Measurements from ENCODE around the gene LBH. TPM values are rescaled to one million over a fixed set of nuclear protein-coding genes. Genes with fewer than 3 reads are reported as not detected.
A peak's percentile ranks its signal among the peaks of the same experiment; 100 is the strongest.

LBH gene
- total and polyA plus RNA-seq, 2 experiments from 2014 or later, result 162 to 285 TPM

GRCh38 chr2:30239308-30239985, 8.1 kb downstream of the LBH start:
- Histone ChIP-seq H3K79me2 (ENCODE audit: insufficient read depth) (peaks cover 97% of the 10 kb centered on the region), H3K9me2 (ENCODE audit: insufficient read depth) (no peaks in the 10 kb centered on the region), H2AFZ (no peak overlapping the region), H3K4me3 (no peak overlapping the region), H4K20me1 (ENCODE audit: insufficient read depth) (no peaks in the 10 kb centered on the region; the same call in 1 of the 2 replicates), H3K9ac (peak overlapping the region; percentile 47), H3K4me1 (ENCODE audit: insufficient read depth) (peaks cover 67% of the 10 kb centered on the region), H3K27me3 (replicated peaks; ENCODE audit: insufficient read depth) (no peaks in the 10 kb centered on the region), H3K27ac (peak overlapping the region; percentile 71), H3K9me3 (ENCODE audit: low read depth) (no peaks in the 10 kb centered on the region), H3K4me2 (ENCODE audit: unreplicated experiment) (no peak overlapping the region), H3F3A (ENCODE audit: insufficient read depth) (peaks cover 74% of the 10 kb centered on the region), H3K36me3 (ENCODE audit: low read depth) (peaks cover 38% of the 10 kb centered on the region)
- 29 to 32% methylated on average over 11 of the region's 11 CpGs for WGBS, 2 experiments (ENCODE audit: low coverage in 1 of 2, low lambda C conversion rate in 2 of 2, missing lambda C conversion rate in 2 of 2)
- peak; percentile 90 for DNase-seq
- TF ChIP-seq EZH2phosphoT487 (IDR thresholded peaks at IDR 0.05; ENCODE audit: insufficient read depth, low read depth) (no peak), EZH2 (IDR thresholded peaks at IDR 0.05; ENCODE audit: insufficient read depth, poor library complexity, severe bottlenecking) (no peak)
- in situ Hi-C loops (cut with MboI), result no loop called here

- Histone ChIP-seq H3K27ac (peak overlapping the region; percentile 71), H3F3A (ENCODE audit: insufficient read depth) (peaks cover 74% of the 10 kb centered on the region), H3K79me2 (ENCODE audit: insufficient read depth) (peaks cover 97% of the 10 kb centered on the region), H4K20me1 (ENCODE audit: insufficient read depth) (no peaks in the 10 kb centered on the region), H3K4me1 (ENCODE audit: insufficient read depth) (peaks cover 61% of the 10 kb centered on the region), H3K9me3 (ENCODE audit: low read depth) (no peaks in the 10 kb centered on the region), H3K4me2 (ENCODE audit: unreplicated experiment) (no peak overlapping the region), H2AFZ (no peak overlapping the region), H3K9me2 (ENCODE audit: insufficient read depth) (no peaks in the 10 kb centered on the region), H3K4me3 (no peak overlapping the region), H3K36me3 (ENCODE audit: low read depth) (peaks cover 40% of the 10 kb centered on the region), H3K27me3 (replicated peaks; ENCODE audit: insufficient read depth) (no peaks in the 10 kb centered on the region), H3K9ac (peak overlapping the region; percentile 47)
- TF ChIP-seq EZH2 (IDR thresholded peaks at IDR 0.05; ENCODE audit: insufficient read depth, poor library complexity, severe bottlenecking) (no peak), EZH2phosphoT487 (IDR thresholded peaks at IDR 0.05; ENCODE audit: insufficient read depth, low read depth) (no peak)
- WGBS, 2 experiments (ENCODE audit: low coverage in 1 of 2, low lambda C conversion rate in 2 of 2, missing lambda C conversion rate in 2 of 2), result 55% methylated on average over 12 of the region's 12 CpGs
- in situ Hi-C loops (cut with MboI), result no loop called here
- peak; percentile 32 for DNase-seq
Observed at GRCh38 chr2:30239986-30240752, 8.8 kb downstream of the LBH start.

GRCh38 chr2:30243231-30243630, 11.9 kb downstream of the LBH start:
- Histone ChIP-seq H3K4me1 (ENCODE audit: insufficient read depth) (peaks cover 38% of the 10 kb centered on the region), H3K27ac (peak overlapping the region; percentile 28), H3K4me2 (ENCODE audit: unreplicated experiment) (no peak overlapping the region), H3K27me3 (replicated peaks; ENCODE audit: insufficient read depth) (no peaks in the 10 kb centered on the region), H3K4me3 (no peak overlapping the region), H3K9ac (no peak overlapping the region), H3K9me3 (ENCODE audit: low read depth) (no peaks in the 10 kb centered on the region), H2AFZ (no peak overlapping the region), H3K79me2 (ENCODE audit: insufficient read depth) (peaks cover 97% of the 10 kb centered on the region), H4K20me1 (ENCODE audit: insufficient read depth) (no peaks in the 10 kb centered on the region; the same call in 1 of the 2 replicates), H3K9me2 (ENCODE audit: insufficient read depth) (no peaks in the 10 kb centered on the region), H3K36me3 (ENCODE audit: low read depth) (peaks cover 53% of the 10 kb centered on the region; the same call in 1 of the 2 replicates), H3F3A (ENCODE audit: insufficient read depth) (peaks cover 90% of the 10 kb centered on the region)
- in situ Hi-C loops (cut with MboI), result no loop called here
- 98 to 100% methylated on average over 3 of the region's 3 CpGs for WGBS, 2 experiments (ENCODE audit: low coverage in 1 of 2, low lambda C conversion rate in 2 of 2, missing lambda C conversion rate in 2 of 2)
- DNase-seq, result peak; percentile 54
- TF ChIP-seq EZH2 (IDR thresholded peaks at IDR 0.05; ENCODE audit: insufficient read depth, poor library complexity, severe bottlenecking), result no peak
- TF ChIP-seq EZH2phosphoT487 (IDR thresholded peaks at IDR 0.05; ENCODE audit: insufficient read depth, low read depth), result no peak

- Histone ChIP-seq H3K4me3 (no peak overlapping the region), H3K4me1 (ENCODE audit: insufficient read depth) (peaks cover 27% of the 10 kb centered on the region), H3F3A (ENCODE audit: insufficient read depth) (peaks cover 83% of the 10 kb centered on the region), H3K27ac (0 out of 2 replicates have a peak overlapping the region, but pooled peaks have one; percentile 10), H3K4me2 (ENCODE audit: unreplicated experiment) (no peak overlapping the region), H4K20me1 (ENCODE audit: insufficient read depth) (no peaks in the 10 kb centered on the region; the same call in 1 of the 2 replicates), H3K9me3 (ENCODE audit: low read depth) (no peaks in the 10 kb centered on the region), H3K9me2 (ENCODE audit: insufficient read depth) (no peaks in the 10 kb centered on the region), H3K27me3 (replicated peaks; ENCODE audit: insufficient read depth) (no peaks in the 10 kb centered on the region), H3K9ac (no peak overlapping the region), H3K36me3 (ENCODE audit: low read depth) (peaks cover 69% of the 10 kb centered on the region; the same call in 1 of the 2 replicates), H2AFZ (no peak overlapping the region), H3K79me2 (ENCODE audit: insufficient read depth) (peaks cover 98% of the 10 kb centered on the region)
- TF ChIP-seq EZH2 (IDR thresholded peaks at IDR 0.05; ENCODE audit: insufficient read depth, poor library complexity, severe bottlenecking), result no peak
- DNase-seq, result no peak
- 83 to 88% methylated on average over 5 of the region's 5 CpGs for WGBS, 2 experiments (ENCODE audit: low coverage in 1 of 2, low lambda C conversion rate in 2 of 2, missing lambda C conversion rate in 2 of 2)
- in situ Hi-C loops (cut with MboI), result no loop called here
Observed at GRCh38 chr2:30245364-30245763, 14.0 kb downstream of the LBH start.

Data from GM23248 (cell line).